Kidney epithelial cell (primary cell): Measurements from ENCODE around the gene FMNL2. TPM values are rescaled to one million over a fixed set of nuclear protein-coding genes. Genes with fewer than 3 reads are reported as not detected.

Experiments
- DNase-seq: peaks from one replicate; pipeline ENCODE4 v3.0.0-alpha.2; 2010; ENCODE audit warnings: low read depth
- H3K27me3 ChIP-seq: 2 replicates; pipeline ENCODE4 v1.6.0; 2011; ENCODE audit warnings: low read length; ENCODE audit not compliant: control insufficient read depth, insufficient read depth
- H3K36me3 ChIP-seq: 2 replicates; pipeline ENCODE4 v1.5.1; 2011; ENCODE audit warnings: low read length; ENCODE audit not compliant: control insufficient read depth, insufficient read depth
- H3K4me3 ChIP-seq: 2 replicates; pipeline ENCODE4 v1.5.1; 2011; ENCODE audit warnings: low read depth, mild to moderate bottlenecking, control low read depth, low read length
- total RNA-seq: library from RNA; depleted of rRNA; stranded (reverse); fragments of >200 nt; gene quantifications from 2 replicates; pipeline ENCODE4 v1.2.3, GENCODE V29; 2015
- TF ChIP-seq, protein P1 (sequence below): IDR thresholded peaks from 2 replicates; pipeline ENCODE4 v1.5.1; 2011; ENCODE audit warnings: mild to moderate bottlenecking, moderate library complexity, low read length, control low read depth, inconsistent platforms; ENCODE audit not compliant: insufficient read depth, poor library complexity, severe bottlenecking

FMNL2 gene
- total RNA-seq, 1 donor from 2014 or later = 68.0 TPM

GRCh38 chr2:152548996-152549395, 214.0 kb downstream of the FMNL2 start:
- H3K27me3 ChIP-seq = no peaks in the 10 kb centered on the region
- H3K4me3 ChIP-seq = no peak overlapping the region
- DNase-seq = no peak
- TF ChIP-seq, protein P1, sequence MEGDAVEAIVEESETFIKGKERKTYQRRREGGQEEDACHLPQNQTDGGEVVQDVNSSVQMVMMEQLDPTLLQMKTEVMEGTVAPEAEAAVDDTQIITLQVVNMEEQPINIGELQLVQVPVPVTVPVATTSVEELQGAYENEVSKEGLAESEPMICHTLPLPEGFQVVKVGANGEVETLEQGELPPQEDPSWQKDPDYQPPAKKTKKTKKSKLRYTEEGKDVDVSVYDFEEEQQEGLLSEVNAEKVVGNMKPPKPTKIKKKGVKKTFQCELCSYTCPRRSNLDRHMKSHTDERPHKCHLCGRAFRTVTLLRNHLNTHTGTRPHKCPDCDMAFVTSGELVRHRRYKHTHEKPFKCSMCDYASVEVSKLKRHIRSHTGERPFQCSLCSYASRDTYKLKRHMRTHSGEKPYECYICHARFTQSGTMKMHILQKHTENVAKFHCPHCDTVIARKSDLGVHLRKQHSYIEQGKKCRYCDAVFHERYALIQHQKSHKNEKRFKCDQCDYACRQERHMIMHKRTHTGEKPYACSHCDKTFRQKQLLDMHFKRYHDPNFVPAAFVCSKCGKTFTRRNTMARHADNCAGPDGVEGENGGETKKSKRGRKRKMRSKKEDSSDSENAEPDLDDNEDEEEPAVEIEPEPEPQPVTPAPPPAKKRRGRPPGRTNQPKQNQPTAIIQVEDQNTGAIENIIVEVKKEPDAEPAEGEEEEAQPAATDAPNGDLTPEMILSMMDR = no peak
- no peaks in the 10 kb centered on the region for H3K36me3 ChIP-seq

DNA sequence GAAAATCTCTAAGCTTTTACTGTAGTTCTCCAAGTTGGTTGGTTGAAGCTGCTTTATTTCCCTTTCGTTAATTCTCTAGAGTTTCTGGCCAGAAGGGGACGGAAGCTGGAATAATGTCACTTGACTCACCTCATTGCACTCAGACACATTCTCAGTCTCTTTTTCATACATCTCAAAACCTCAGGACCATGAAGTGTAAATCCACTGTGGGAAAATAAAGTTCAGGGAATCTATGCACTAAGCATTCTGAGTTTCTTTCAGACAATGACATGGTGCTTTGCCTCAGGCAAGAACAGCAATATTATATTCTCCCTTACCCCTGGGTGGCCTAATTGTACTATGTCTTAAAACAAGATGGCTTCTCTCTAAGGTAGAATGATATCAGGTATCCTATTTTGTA, 214.4 kb downstream of the FMNL2 start:
- TF ChIP-seq, protein P1 = no peak
- H3K27me3 ChIP-seq = no peaks in the 10 kb centered on the region
- DNase-seq = peak; percentile 90
- no peaks in the 10 kb centered on the region for H3K36me3 ChIP-seq
- H3K4me3 ChIP-seq = no peak overlapping the region

DNA sequence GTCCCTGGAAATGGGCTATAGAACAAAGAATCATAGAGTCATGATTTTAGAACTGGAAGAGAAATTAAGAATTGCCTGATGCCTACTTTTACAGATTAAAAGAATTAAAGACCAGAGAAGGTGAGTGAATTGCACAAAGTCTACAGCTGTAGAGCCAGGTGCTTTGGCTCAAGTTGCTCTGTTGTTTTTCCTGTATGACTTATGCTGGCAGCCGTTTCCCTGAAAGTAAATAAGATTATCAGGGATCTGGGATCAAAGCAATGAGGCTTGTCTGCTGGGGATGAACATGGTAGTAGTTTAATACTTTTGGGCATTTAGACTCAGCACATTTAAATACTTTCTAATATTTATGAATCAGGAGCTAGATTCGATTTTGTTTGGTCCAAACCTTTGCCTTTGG, 215.4 kb downstream of the FMNL2 start:
- H3K36me3 ChIP-seq = no peaks in the 10 kb centered on the region
- no peak for DNase-seq
- H3K4me3 ChIP-seq = no peak overlapping the region
- H3K27me3 ChIP-seq = no peaks in the 10 kb centered on the region
- TF ChIP-seq, protein P1 = no peak

DNA sequence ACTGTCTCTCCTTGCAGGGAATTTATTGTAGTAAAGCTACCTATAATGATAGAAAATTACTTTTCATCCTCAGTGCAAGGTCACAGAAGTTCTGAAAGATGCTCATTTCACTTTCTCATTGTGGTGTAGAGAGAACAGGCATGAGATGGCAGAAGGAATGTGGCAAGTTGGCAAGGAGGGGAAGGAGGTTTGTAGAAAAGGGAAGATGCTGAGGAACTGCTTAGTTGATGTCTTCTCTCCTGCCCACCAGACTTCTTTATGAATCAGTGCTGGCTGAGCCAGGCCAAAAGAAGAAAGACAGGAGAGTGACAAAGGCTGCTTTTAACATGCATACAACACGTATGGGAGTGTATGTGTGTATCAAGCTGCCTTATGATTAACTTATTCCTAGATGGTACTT, 217.9 kb downstream of the FMNL2 start:
- Histone ChIP-seq H3K4me3 (no peak overlapping the region), H3K27me3 (no peaks in the 10 kb centered on the region), H3K36me3 (no peaks in the 10 kb centered on the region)
- TF ChIP-seq, protein P1 = no peak
- DNase-seq = no peak

- Histone ChIP-seq H3K27me3 (no peaks in the 10 kb centered on the region), H3K4me3 (no peak overlapping the region), H3K36me3 (no peaks in the 10 kb centered on the region)
- DNase-seq = no peak
- TF ChIP-seq, protein P1 = no peak
Measured at GRCh38 chr2:152553518-152553917, 218.5 kb downstream of the FMNL2 start.

- Histone ChIP-seq H3K27me3 (no peaks in the 10 kb centered on the region), H3K36me3 (peaks cover 1% of the 10 kb centered on the region), H3K4me3 (no peak overlapping the region)
- no peak for DNase-seq
- TF ChIP-seq, protein P1 = no peak
Measured at GRCh38 chr2:152555048-152555447, 220.1 kb downstream of the FMNL2 start.
